ENCODE measurements around the gene COL4A2.
"Not testable (repeated sequence)": the region's sequence is repeated elsewhere in the genome, so short reads cannot be mapped to it uniquely, and the experiment has no call there.

The COL4A2 gene

DNA sequence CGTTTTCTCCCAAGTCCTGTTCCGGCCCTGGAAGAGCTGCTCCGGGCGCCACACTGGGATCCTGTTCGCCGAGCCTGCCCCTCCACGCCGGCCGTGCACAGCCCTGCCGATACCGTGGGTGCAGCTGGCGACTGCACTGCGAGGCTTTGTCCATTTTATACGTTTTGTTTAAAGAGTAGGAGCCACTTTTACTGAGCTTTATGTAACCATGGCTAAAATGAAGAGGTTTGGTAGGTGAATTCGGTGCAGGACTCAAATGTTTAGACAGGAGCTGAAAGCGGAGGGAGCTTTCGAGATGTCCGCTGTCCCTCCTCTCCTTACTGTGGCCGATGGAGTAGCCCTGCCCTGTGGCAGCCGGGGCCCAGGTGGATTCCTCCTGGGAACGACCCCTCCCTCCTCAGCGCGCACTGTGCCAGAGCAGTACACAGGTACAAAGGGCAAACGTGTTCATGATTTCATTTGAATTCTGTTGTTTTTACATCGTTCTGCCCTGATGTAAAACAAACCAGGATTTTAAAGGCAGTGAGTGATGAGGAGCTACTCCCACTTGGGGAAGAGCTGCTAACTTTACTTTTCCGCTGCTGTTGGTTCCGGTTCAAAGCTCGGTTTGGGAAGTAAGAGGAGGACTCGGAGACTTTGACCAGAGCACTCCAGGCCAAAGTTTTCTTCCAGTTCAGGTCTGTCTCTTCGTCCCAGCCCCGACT is 1.7 kb downstream of the COL4A2 start:
- DNase-seq = no peak

DNA sequence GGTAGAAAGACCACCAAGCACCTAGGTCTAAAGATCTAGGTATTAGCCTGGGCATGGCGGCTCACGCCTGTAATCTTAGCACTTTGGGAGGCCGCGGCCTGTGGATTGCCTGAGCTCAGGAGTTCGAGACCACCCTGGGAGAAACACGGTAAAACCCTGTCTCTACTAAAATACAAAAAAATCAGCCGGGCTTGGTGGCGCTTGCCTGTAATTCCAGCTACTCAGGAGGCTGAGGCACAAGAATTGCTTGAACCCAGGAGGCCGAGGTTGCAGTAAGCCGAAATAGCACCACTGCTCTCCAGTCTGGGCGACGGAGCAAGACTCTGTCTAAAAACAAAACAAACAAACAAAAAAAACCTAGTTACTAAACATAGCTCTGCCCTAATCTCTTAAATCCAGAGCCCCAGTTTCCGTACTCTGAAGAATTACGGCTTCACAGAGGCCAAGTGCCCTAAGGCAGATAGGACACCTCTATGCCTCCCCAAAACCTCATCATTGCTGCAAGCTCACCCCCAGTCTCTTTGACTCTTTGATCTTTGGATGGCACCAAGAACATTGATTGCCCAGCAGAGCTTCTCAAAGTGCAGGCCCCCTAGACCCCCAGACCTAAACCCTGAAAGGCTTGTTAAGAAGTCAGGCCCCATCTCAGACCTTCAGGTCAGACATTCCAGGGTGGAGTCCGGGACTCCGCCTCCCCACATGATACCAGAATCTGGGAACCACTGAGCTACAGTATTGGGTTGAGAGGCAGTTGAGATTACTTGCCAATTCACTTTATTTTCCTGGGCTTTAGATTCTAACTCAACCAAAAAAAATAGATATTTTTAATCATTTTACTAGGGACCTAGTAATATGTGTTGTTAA is 2.8 kb downstream of the COL4A2 start:
- DNase-seq = no peak

DNA sequence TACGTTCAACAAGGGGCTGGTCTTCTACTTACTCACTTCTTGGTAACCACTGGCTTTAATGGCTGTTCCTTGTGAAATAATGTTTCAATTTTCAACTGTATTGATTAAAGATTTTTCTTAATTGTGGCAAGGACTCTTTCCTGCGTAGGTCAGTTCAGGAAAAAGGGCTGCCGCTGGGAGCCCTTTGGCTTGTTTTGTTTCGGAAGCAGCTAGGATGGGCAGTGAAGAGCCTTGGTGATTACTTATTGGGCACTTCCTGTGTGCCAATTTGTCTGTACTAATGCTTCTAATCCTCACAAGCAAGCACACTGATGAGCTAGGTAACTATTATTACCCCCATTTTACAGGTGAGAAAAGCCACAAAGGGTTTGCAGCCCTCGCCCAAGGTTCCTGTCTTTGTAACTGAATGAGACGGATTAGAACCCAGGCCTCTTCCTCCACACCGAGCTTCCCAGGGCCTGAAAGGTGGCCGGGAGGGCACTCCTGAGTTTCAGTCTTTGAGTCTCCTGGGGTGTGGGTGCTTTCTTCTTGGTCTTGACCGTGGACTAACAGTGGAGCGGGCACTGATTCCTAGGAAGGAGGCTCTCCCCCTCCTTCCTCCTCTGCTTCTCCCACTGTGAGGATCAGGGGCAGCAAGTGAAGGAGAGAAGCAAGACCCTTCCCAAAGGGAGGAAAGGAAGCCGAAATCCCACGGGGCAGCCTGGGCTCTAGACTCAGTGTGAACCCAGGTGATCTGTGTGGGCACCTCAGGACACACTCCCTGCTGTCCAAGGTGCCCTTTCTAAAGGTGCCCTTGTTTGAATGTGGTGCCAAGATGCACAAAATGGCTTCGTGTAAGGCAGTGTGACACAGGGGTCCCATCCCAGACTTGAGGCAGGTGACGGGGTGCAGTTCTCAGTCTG is 3.7 kb downstream of the COL4A2 start:
- no peak for DNase-seq

DNA sequence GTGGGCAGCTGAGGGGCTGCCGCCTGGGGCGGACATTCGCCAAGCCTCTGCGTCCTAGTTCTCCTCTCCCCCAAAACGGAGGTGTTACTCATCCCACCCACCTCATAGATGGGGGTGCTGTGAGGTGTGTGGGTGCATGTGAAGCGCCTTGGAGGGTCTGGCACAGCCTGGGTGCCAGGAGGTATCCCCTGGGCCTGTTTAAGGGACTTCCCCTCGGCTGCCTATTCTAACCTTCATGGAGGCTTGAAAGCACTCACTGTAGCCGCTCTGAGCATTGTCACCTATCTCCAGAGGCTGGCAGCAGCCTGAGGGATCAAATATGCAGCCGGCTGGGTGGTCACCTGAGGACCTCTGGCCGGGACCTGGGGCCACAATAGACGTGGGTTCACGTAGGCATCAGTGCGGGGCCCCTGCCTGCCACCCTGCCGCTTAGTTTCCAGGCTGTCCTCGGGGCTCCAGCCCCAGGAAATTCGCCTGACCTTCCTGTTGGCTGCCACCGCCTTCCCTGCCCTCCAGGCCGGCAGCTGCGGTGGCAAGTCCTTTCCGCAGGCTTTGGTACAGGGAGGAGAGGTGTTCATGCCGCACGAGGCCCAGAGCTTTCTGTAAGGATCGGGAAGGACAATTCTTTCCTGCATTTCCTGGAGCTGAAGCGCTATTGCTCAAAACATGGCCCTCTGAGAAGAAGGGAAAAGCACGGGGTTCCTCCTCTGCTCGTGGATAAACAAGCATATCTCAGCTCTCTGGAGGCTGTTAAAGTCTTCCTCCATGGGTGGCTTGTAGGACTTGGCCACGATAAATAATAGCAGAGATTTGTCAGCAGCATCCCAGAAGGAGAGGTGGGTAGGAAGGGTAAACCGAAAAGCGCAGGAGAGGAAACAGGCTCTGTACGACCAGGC is 4.6 kb downstream of the COL4A2 start:
- DNase-seq = no peak

DNA sequence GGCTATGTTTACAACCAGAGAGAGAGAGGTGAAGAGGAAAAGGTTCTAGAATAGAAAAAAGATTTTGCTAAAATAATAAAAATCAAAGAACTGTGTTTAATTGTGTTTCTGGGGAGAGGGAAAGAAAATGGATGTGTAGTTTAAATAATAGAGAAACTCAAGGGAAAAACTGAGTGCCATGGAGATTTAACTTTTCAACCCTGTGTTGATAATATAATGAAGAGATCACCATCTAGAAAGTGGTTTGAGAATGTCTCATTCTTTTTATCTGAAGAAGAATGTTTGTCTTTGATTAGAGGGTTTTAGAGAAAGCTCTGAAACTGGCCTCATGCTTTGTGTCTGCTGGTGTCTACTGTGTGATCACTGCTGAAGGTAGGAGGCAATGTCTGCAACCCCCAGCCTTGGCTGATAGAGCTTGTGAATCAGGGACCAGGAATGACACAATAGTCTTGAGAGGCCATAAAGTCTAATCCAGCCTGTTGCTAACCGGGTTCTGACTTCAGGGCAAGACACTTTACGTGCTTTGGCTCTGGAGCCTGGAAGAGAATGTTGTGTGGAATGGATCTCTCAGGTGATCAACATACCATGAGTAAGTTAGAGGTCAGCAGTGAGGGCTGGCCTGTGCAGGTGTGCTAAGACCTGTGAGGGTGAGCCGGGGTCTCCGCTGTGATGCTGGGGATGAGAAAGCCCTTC is 5.4 kb downstream of the COL4A2 start:
- DNase-seq = no peak

DNA sequence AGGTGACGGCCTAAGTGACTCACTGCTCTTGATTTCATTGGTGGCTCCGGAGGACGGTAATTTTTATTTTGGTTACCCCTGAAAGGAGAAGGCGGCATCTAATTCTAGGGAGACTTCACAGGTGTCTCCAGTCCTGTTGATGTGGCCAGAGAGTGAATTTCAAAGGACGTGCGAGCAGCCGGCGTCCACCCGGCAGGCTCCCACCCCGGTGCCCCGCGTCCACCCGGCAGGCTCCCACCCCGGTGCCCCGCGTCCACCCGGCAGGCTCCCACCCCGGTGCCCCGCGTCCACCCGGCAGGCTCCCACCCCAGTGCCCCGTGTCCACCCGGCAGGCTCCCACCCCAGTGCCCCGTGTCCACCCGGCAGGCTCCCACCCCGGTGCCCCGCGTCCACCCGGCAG is 6.2 kb downstream of the COL4A2 start:
- DNase-seq = not testable (repeated sequence)

DNA sequence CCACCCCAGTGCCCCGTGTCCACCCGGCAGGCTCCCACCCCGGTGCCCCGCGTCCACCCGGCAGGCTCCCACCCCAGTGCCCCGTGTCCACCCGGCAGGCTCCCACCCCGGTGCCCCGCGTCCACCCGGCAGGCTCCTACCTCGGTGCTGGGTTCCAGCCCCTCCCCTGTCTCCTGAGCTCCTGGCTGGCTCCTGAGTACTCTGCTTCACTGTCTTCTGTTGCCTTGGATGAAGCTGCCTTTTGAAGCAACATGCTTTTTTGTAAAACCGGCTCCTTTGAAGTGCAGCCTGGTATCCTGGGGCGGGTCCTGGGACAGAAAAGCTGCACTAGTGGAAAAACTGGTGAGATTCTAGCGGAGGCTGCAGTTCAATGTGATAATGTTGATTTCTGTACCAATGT is 6.6 kb downstream of the COL4A2 start:
- DNase-seq = not testable (repeated sequence)

DNA sequence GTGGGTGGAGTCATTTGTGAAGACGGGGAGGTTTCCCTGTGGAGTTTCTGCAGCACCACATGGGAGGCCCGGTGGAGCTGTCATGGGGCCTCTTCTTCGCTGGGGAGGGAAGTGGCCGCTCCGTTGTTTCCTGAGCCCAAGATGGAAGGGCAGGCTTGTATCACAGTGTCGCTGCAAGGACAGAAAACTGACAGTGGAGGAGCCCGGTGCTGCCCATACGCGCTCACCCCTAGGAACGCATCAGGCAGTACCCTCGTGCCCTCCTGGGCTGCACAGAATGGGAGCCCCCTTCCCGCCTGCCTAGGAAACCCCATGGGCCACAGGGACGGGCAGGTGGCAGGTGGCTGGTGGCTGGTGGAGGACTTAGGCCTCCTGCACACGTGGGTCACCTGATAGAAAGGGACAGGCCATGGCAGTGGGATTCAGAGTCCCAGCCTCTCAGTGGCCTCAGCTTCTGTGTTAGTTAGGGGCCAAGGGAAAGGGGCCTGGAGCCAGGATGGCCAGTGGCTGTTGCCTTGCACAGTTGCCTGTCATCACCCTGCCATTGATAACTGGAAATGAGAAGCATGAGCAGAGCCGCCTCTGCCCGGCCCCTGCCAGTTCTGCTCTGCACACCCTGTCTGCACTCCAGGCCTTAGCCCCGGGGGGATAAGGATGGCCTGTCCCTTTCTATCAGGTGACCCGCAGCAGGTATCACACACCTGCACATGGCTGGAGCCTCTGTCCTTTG is 7.6 kb downstream of the COL4A2 start:
- DNase-seq = no peak

DNA sequence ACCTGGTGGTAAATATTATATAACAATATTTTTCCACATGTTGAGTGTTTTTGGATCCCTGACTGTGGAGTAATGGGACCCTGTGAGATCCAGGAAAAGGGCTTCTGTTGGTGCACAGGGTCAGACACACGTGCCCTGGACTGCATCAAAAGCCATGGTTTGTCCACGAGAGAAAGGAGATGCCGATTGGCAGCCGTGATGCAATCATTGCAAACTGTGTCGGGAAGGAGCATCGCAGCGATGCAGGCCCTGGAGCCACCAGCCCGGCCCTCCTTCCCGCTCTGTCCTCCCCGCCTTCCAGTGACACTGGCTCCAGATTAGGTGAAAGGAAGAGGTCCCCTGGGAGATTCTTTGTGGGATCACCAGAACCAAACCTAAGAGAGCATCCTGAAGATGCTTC is 9.1 kb downstream of the COL4A2 start:
- no peak for DNase-seq

DNA sequence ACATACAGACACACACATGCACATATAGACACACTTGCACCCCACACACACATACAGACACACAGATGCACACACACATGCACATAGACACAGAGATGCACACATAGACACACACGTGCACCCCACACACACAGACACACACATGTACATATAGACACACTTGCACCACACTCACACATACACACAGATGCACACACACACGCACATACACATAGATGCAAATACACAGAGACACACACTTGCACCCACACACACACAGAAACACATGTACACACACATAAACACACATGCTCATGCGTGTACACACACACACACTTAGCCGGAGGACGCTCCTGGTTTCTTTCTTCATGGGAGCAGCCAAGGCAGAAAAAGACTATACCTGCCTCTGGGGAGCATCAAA is 10.0 kb downstream of the COL4A2 start:
- DNase-seq = no peak

DNA sequence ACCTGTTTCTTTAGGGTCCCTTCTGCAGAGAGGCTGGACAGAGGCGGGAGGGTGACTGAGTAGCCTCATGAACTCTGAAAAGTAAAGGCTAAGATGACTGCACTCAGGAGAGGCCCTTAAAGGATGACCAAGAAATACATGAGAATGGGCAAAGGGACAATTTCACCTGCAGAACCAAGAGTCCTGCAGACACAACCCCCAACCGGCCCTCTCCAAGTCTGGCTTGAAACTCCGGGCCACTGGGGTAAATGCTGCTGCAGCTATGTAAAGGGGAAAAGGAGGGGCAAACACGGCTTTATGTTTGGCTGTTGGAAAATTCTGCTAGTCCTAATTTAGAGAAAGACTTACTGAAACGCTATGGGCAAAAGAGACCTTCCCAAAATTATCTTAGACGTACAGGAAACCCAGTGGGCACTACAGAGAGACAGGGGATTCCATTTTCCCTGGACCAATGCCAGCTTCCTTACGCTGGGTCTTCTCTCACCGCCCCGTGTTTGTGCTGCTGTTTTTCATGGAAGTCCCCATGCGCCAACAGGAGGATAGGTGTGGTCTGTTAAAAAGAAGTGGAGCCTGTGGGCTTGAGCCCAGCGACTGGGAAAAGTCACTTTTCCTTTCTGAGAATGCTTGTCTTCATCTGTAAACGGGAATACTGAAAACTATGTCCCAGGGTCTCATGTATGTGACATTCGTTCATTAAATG is 10.6 kb downstream of the COL4A2 start:
- DNase-seq = no peak

DNA sequence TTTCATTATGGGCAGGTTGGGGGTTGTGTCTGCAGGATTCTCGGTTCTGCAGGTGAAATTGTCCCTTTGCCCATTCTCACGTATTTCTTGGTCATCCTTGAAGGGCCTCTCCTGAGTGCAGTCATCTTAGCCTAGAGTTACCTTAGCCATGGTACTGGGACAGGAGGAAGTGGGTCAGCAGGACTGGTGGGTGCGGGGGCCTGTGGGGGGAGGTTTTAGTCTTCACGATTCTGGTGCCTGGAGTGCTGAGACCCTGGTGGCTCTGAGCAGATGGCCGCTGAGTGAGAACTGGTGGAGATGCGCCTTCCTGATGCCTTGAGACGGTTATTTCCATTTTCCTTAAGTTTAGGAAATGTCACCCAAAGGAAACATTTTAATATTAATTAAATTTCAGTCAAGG is 11.8 kb downstream of the COL4A2 start:
- no peak for DNase-seq

DNA sequence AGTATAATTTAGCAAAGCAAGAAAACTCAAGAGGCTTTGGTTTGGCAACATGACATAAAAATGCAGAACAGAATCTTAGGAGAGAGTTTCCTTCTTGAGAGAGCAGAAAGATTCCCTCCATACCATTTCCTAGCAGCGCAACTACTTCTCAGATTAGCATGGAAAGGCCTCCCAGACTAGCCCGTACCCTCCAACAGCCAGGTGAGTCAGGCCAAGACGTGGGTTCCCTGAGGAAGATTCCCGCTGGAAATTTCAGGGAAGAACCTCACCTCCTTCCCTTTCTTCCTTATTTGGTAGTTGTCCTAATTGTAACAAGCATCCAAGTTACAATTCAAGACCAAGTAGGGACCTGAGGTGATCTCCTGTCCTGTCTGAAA is 12.3 kb downstream of the COL4A2 start:
- no peak for DNase-seq

DNA sequence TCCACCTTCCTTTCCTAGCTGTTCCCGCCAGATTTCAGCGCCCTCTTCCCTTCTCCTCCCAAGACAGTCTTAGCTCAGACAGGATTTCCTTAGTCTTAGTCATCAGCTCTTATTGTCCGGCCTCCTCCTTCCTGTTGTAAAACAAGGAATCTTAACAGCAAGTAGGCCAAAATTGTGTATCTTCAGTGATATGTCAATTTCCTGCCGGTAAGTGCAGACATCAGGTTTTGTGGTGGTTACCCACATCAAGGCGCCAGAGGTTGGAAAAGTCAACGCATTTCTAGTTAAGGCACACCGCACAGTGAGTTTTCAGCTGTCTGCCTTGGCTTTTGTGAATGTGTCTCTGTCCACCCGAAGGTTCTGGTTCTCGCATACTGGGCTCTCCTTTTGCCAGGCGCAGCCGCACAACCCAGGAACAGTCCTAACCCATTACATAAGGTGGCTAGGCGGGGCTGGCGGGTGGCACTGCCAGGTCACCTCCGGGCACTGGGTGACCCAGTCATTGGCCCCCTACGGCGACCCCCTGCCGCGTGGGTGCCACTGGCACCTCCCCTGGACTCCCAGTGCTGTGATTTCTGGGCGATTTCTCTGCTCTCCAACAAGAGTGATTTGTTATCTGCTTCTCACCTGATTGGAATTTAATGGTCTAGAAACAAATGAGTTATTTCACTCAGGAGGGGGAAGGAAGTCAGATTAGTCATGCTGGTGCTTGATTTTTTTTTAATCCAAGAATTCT is 12.9 kb downstream of the COL4A2 start:
- DNase-seq = no peak

DNA sequence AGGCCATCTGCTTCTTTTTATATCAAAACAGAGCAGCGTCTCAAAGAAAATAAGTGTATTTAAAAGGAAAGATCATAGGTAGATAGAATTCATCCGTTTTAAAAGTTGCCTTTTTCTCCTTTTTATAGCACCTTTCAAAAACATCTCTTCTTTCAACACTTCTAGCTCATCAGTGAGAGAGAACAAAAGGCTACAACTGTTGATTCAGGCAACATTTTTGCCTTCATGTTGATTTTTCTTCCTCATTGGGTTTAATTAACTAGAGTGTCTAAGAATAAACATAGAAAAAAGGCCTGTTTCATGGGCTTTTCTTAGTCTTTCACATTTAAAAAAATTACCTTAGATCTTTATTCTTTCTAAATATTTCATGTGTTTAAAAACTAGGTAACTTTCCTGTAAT is 13.6 kb downstream of the COL4A2 start:
- no peak for DNase-seq

DNA sequence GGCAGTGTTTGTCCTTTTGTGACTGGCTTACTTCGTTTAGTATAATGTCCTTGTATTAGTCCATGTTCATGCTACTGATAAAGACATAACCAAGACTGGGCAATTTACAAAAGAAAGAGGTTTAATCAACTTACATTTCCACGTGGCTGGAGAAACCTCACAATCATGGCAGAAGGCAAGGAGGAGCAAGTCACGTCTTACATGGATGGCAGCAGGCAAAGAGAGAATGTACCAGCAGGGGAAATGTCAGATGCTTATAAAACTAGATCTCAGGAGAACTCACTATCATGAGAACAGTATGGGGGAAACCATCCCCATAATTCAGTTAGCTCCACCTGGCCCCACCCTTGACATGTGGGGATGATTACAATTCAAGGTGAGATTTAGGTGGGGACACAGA is 14.5 kb downstream of the COL4A2 start:
- not testable (repeated sequence) for DNase-seq

DNA sequence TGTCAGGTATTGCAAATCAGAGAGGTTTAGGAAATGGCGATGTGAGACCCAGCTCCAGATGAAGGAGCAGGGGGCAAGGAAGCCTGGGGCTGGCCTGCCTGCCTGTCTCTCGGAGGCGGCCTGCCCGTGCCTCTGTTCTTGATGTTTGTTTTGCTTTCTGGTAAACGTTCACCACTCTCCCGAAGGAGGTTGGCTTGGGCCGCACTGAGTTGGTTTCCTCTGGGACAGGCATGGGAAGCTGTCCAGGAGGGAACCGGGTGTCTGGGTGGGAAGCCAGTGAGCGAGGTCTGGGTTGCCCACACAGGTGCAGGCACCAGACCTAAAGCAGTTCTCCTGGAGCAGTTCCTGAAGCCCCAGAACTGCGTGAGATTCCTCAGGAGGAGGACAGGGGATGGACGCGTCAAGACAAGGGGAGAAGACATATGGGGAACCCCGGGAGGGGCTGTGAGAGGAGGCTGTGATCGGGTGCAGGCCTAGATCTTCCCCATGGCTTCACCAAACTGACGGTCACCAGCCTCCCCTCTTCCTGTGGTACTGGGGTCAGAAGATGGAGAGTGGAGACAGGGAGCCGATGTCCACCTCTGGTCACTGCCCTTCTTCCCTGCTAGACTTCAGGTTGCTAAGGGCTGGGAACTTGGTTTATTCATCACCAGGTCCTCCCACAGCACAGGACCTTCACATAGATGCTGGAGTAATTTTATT is 15.2 kb downstream of the COL4A2 start:
- no peak for DNase-seq

DNA sequence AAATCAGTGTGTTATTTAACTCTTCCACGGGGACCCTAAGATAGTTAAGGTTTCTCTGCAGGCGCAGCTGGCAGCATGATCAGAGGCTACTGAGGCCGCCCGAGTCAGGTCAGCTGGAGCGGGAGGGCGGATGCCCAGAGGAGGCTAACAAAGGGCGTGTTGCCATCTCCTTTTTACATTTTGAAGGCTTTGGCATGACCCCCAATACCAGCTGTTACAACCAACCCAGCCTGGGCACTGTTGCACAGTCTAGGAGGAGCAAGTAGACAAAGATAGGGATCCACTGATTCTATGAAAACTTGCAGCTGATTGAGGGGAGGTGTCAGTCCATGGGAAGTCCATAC is 15.7 kb downstream of the COL4A2 start:
- no peak for DNase-seq
